ENCODE measurements around the gene NTN1. TPM values are rescaled to one million over a fixed set of nuclear protein-coding genes. Genes with fewer than 3 reads are reported as not detected.

Gene NTN1
- total RNA-seq, 1 experiment from 2014 or later, result 17.7 TPM

GRCh38 chr17:9249245-9249953, 228.1 kb downstream of the NTN1 start:
- Histone ChIP-seq H4K20me1 (ENCODE audit: insufficient read depth) (no peaks in the 10 kb centered on the region), H3K79me2 (ENCODE audit: low read depth) (no peaks in the 10 kb centered on the region), H3K36me3 (ENCODE audit: low read depth) (no peaks in the 10 kb centered on the region), H3K9me2 (ENCODE audit: insufficient read depth) (no peaks in the 10 kb centered on the region), H3K27ac (no peak overlapping the region), H3K27me3 (ENCODE audit: insufficient read depth, low read depth) (no peaks in the 10 kb centered on the region), H2AFZ (no peak overlapping the region), H3K4me2 (no peak overlapping the region), H3K4me1 (replicated peaks; ENCODE audit: insufficient read depth) (no peaks in the 10 kb centered on the region), H3K9me3 (ENCODE audit: insufficient read depth, low read depth) (no peaks in the 10 kb centered on the region), H3F3A (ENCODE audit: insufficient read depth, low read depth) (no peaks in the 10 kb centered on the region), H3K4me3 (no peak overlapping the region)
- ChIA-PET POLR2A (ENCODE audit: unreplicated experiment) (no interaction called here), CTCF (interaction anchor here (0.6 kb wide), 1 partner anchor 1354 kb away, joined by 3 read pairs; no protein-coding TSS in a partner anchor)
- TF ChIP-seq EZH2 (IDR thresholded peaks at IDR 0.05; ENCODE audit: low read depth), result no peak
- TF ChIP-seq, protein P1, sequence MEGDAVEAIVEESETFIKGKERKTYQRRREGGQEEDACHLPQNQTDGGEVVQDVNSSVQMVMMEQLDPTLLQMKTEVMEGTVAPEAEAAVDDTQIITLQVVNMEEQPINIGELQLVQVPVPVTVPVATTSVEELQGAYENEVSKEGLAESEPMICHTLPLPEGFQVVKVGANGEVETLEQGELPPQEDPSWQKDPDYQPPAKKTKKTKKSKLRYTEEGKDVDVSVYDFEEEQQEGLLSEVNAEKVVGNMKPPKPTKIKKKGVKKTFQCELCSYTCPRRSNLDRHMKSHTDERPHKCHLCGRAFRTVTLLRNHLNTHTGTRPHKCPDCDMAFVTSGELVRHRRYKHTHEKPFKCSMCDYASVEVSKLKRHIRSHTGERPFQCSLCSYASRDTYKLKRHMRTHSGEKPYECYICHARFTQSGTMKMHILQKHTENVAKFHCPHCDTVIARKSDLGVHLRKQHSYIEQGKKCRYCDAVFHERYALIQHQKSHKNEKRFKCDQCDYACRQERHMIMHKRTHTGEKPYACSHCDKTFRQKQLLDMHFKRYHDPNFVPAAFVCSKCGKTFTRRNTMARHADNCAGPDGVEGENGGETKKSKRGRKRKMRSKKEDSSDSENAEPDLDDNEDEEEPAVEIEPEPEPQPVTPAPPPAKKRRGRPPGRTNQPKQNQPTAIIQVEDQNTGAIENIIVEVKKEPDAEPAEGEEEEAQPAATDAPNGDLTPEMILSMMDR (conservative IDR thresholded peaks at IDR 0.05), result no peak
- no TSS peak for BruUV-seq (replicated peaks)
- no peak for DNase-seq
- intact Hi-C loops (cut with micrococcal nuclease; ENCODE audit: unreplicated experiment), result no loop called here

DNA sequence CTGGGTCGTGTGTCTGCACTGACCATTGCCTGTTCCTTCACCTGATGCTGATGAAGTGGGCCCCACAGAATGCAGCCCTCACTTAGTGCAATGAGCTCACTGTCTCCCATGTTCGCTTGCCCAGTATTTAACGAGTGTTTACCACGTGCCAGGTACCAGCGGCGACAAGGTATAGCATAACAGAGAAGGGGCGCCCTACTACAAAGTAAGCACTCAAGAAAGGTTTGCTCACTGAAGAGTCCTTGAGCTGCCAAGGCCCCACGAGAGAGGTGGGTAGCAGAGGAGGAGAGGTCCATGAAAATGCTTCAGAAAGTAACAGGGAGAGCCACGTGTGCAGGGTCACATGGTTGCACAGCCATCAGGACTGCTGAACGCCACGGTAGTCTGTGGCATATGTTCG, 230.0 kb downstream of the NTN1 start:
- no peak for TF ChIP-seq EZH2 (IDR thresholded peaks at IDR 0.05; ENCODE audit: low read depth)
- TF ChIP-seq, protein P1 (conservative IDR thresholded peaks at IDR 0.05), result no peak
- CTCF ChIA-PET, result no interaction called here
- H3K36me3 ChIP-seq (ENCODE audit: low read depth), result no peaks in the 10 kb centered on the region
- no TSS peak for BruUV-seq (replicated peaks)
- H3K9me3 ChIP-seq (ENCODE audit: insufficient read depth, low read depth), result no peaks in the 10 kb centered on the region
- no peaks in the 10 kb centered on the region for H3F3A ChIP-seq (ENCODE audit: insufficient read depth, low read depth)
- H3K27ac ChIP-seq, result no peak overlapping the region
- no peaks in the 10 kb centered on the region for H3K79me2 ChIP-seq (ENCODE audit: low read depth)
- H2AFZ ChIP-seq, result no peak overlapping the region
- H3K4me2 ChIP-seq, result no peak overlapping the region
- no peaks in the 10 kb centered on the region for H4K20me1 ChIP-seq (ENCODE audit: insufficient read depth)
- no peaks in the 10 kb centered on the region for H3K4me1 ChIP-seq (replicated peaks; ENCODE audit: insufficient read depth)
- H3K27me3 ChIP-seq (ENCODE audit: insufficient read depth, low read depth), result no peaks in the 10 kb centered on the region
- no peaks in the 10 kb centered on the region for H3K9me2 ChIP-seq (ENCODE audit: insufficient read depth)
- no peak for DNase-seq
- H3K4me3 ChIP-seq, result no peak overlapping the region
- POLR2A ChIA-PET (ENCODE audit: unreplicated experiment), result no interaction called here
- intact Hi-C loops (cut with micrococcal nuclease; ENCODE audit: unreplicated experiment), result no loop called here

- Histone ChIP-seq H3K4me2 (no peak overlapping the region), H3K9me2 (ENCODE audit: insufficient read depth) (no peaks in the 10 kb centered on the region), H3K4me3 (no peak overlapping the region), H3K4me1 (replicated peaks; ENCODE audit: insufficient read depth) (no peaks in the 10 kb centered on the region), H4K20me1 (ENCODE audit: insufficient read depth) (no peaks in the 10 kb centered on the region), H3K36me3 (ENCODE audit: low read depth) (no peaks in the 10 kb centered on the region), H3K27ac (no peak overlapping the region), H3K9me3 (ENCODE audit: insufficient read depth, low read depth) (no peaks in the 10 kb centered on the region), H2AFZ (no peak overlapping the region), H3F3A (ENCODE audit: insufficient read depth, low read depth) (no peaks in the 10 kb centered on the region), H3K79me2 (ENCODE audit: low read depth) (no peaks in the 10 kb centered on the region), H3K27me3 (ENCODE audit: insufficient read depth, low read depth) (no peaks in the 10 kb centered on the region)
- BruUV-seq (replicated peaks), result no TSS peak
- ChIA-PET POLR2A (ENCODE audit: unreplicated experiment) (interaction anchor here (0.7 kb wide), 1 partner anchor 56 kb away, joined by 6 read pairs; no protein-coding TSS in a partner anchor), CTCF (no interaction called here)
- intact Hi-C loops (cut with micrococcal nuclease; ENCODE audit: unreplicated experiment), result no loop called here
- DNase-seq, result no peak
- TF ChIP-seq, protein P1 (conservative IDR thresholded peaks at IDR 0.05), result no peak
- TF ChIP-seq EZH2 (IDR thresholded peaks at IDR 0.05; ENCODE audit: low read depth), result no peak
Measured at GRCh38 chr17:9253308-9253707, 232.0 kb downstream of the NTN1 start.

All from PC-9 (cell line).